IMR-90 (cell line): ENCODE measurements around the gene MTUS2. TPM values are rescaled to one million over a fixed set of nuclear protein-coding genes. Genes with fewer than 3 reads are reported as not detected.

Source experiments
- ATAC-seq: fragments of 200-7000 bp; cut with Tn5 transposase; 2 replicates; pipeline ENCODE4 v1.9.1; 2020; ENCODE audit warnings: low read depth, mild to moderate bottlenecking, moderate library complexity
- BruUV-seq: library from RNA; stranded (reverse); fragments of 400-500 nt; replicated peaks from 2 replicates; lab custom pipeline; 2021; lab: Mats Ljungman, UMichigan
- CTCF ChIA-PET: fragments of 300-600 bp; formaldehyde crosslinking; extraction: SDS; loops from one replicate; lab custom pipeline; 2021; ENCODE audit warnings: antibody characterized with exemption; lab: Yijun Ruan, JAX
- POLR2A ChIA-PET: fragments of 300-600 bp; sonication (Branson Sonifier 250); formaldehyde crosslinking; loops from one replicate; lab custom pipeline; 2022; ENCODE audit warnings: antibody characterized with exemption; ENCODE audit not compliant: unreplicated experiment; lab: Charles Lee
- DNase-seq: peaks from one replicate; pipeline ENCODE4 v3.0.0; 2013
- H2AFZ ChIP-seq: replicated peaks from 2 replicates; pipeline ENCODE3; 2013; ENCODE audit warnings: low read length, mild to moderate bottlenecking; ENCODE audit not compliant: poor library complexity
- H2AK5ac ChIP-seq: 2 replicates; pipeline ENCODE4 v1.6.1; 2013; ENCODE audit warnings: low read depth, low read length, inconsistent platforms
- H2AK9ac ChIP-seq: replicated peaks from 2 replicates; pipeline ENCODE3; 2013; ENCODE audit warnings: mild to moderate bottlenecking, low read depth, low read length, moderate library complexity; ENCODE audit not compliant: poor library complexity
- H2BK120ac ChIP-seq: 2 replicates; pipeline ENCODE4 v1.6.1; 2013; ENCODE audit warnings: low read depth, low read length, inconsistent platforms
- H2BK15ac ChIP-seq: 3 replicates; pipeline ENCODE4 v1.6.1; 2013; ENCODE audit warnings: low read depth, low read length, inconsistent platforms
- H2BK20ac ChIP-seq: 2 replicates; pipeline ENCODE4 v1.6.1; 2013; ENCODE audit warnings: low read depth, mild to moderate bottlenecking, inconsistent platforms, low read length, moderate library complexity
- H2BK5ac ChIP-seq: 2 replicates; pipeline ENCODE4 v1.6.1; 2013; ENCODE audit warnings: mild to moderate bottlenecking, low read depth, low read length, inconsistent platforms; ENCODE audit not compliant: poor library complexity, severe bottlenecking
- H3K14ac ChIP-seq: replicated peaks from 2 replicates; pipeline ENCODE4 v1.6.1; 2013; ENCODE audit warnings: low read depth, low read length, inconsistent platforms
- H3K18ac ChIP-seq: 2 replicates; pipeline ENCODE4 v1.6.1; 2013; ENCODE audit warnings: low read depth, low read length, control low read depth
- H3K23ac ChIP-seq: 2 replicates; pipeline ENCODE4 v1.6.1; 2013; ENCODE audit warnings: low read depth, low read length, inconsistent platforms
- H3K27ac ChIP-seq: 2 replicates; pipeline ENCODE4 v1.5.1; 2013; ENCODE audit warnings: mild to moderate bottlenecking, control low read depth, low read length; ENCODE audit not compliant: insufficient read depth
- H3K27me3 ChIP-seq: 2 replicates; pipeline ENCODE4 v1.6.1; 2013; ENCODE audit warnings: low read length; ENCODE audit not compliant: control insufficient read depth, insufficient read depth
- H3K36me3 ChIP-seq: 2 replicates; pipeline ENCODE4 v1.6.1; 2013; ENCODE audit warnings: low read length, mixed read lengths; ENCODE audit not compliant: control insufficient read depth, insufficient read depth
- H3K4ac ChIP-seq: 2 replicates; pipeline ENCODE4 v1.6.1; 2013; ENCODE audit warnings: low read depth, low read length, inconsistent platforms
- H3K4me1 ChIP-seq: 2 replicates; pipeline ENCODE4 v1.6.1; 2013; ENCODE audit warnings: low read length, mixed read lengths; ENCODE audit not compliant: control insufficient read depth, insufficient read depth
- H3K4me2 ChIP-seq: 2 replicates; pipeline ENCODE4 v1.6.1; 2013; ENCODE audit warnings: low read depth, mild to moderate bottlenecking, control low read depth, low read length, moderate library complexity
- H3K4me3 ChIP-seq: 2 replicates; pipeline ENCODE4 v1.5.1; 2013; ENCODE audit warnings: low read depth, mild to moderate bottlenecking, control low read depth, low read length, moderate library complexity; ENCODE audit not compliant: insufficient read depth
- H3K56ac ChIP-seq: 2 replicates; pipeline ENCODE4 v1.6.1; 2013; ENCODE audit warnings: low read length, inconsistent platforms; ENCODE audit not compliant: insufficient read depth; ENCODE audit errors: extremely low read depth
- H3K79me1 ChIP-seq, 2 experiments: 2 replicates each; pipeline ENCODE4 v1.6.1; 2013; ENCODE audit warnings: low read length in 2 of 2, inconsistent platforms in 1 of 2, low read depth in 1 of 2
- H3K9ac ChIP-seq: 2 replicates; pipeline ENCODE4 v1.6.1; 2013; ENCODE audit warnings: low read depth, low read length, control low read depth
- H3K9me1 ChIP-seq: 2 replicates; pipeline ENCODE4 v1.6.1; 2013; ENCODE audit warnings: low read length, inconsistent platforms; ENCODE audit not compliant: insufficient read depth
- H3K9me3 ChIP-seq: 2 replicates; pipeline ENCODE4 v1.6.1; 2013; ENCODE audit warnings: low read length; ENCODE audit not compliant: control insufficient read depth, insufficient read depth
- H4K20me1 ChIP-seq: 2 replicates; pipeline ENCODE4 v1.6.1; 2013; ENCODE audit warnings: low read length, inconsistent platforms; ENCODE audit not compliant: insufficient read depth
- H4K5ac ChIP-seq: 2 replicates; pipeline ENCODE4 v1.6.1; 2013; ENCODE audit warnings: mild to moderate bottlenecking, low read depth, low read length, control low read depth
- H4K8ac ChIP-seq, 2 experiments: 2 replicates each; pipeline ENCODE4 v1.6.1; 2013; ENCODE audit warnings: low read depth in 2 of 2, low read length in 2 of 2, control low read depth in 1 of 2, inconsistent platforms in 1 of 2
- H4K91ac ChIP-seq: 2 replicates; pipeline ENCODE4 v1.6.1; 2013; ENCODE audit warnings: low read depth, low read length, inconsistent platforms; ENCODE audit not compliant: insufficient read depth
- BHLHE40 ChIP-seq: fragments of 150-350 bp; IDR thresholded peaks from 2 replicates; pipeline ENCODE4 v1.6.1; 2016; ENCODE audit warnings: mild to moderate bottlenecking, low read depth, low read length
- CEBPB ChIP-seq: IDR thresholded peaks from 2 replicates; pipeline ENCODE4 v1.6.1; 2012; ENCODE audit warnings: low read depth, low read length, improper control_type of control experiment
- NFE2L2 ChIP-seq: fragments of 150-350 bp; IDR thresholded peaks from 2 replicates; pipeline ENCODE4 v1.6.1; 2016; ENCODE audit warnings: low read depth, mild to moderate bottlenecking, low read length
- POLR2A ChIP-seq: IDR thresholded peaks from 2 replicates; pipeline ENCODE4 v1.6.1; 2012; ENCODE audit warnings: mild to moderate bottlenecking, low read depth, low read length
- USF2 ChIP-seq: fragments of 150-350 bp; IDR thresholded peaks from 2 replicates; pipeline ENCODE4 v1.6.1; 2017; ENCODE audit warnings: mild to moderate bottlenecking, antibody characterized with exemption, low read length, low read depth
- WGBS, 2 experiments: methylation state at CpG; one replicate each; pipeline versions ENCODE4 v1.1.5 to v1.1.7; 2013; ENCODE audit warnings: missing lambda C conversion rate in 2 of 2; ENCODE audit not compliant: insufficient read length in 1 of 2; ENCODE audit errors: extremely low coverage in 2 of 2; 5-methylcytosine and 5-hydroxymethylcytosine counted together
- dilution Hi-C: fragments of 300-500 bp; cut with HindIII; formaldehyde crosslinking; loops from one replicate; pipeline ENCODE4 v1.14.3; 2018; ENCODE audit warnings: low sequenced_read_pairs; ENCODE audit not compliant: unreplicated experiment
- in situ Hi-C: fragments of 300-500 bp; cut with MboI; formaldehyde crosslinking; loops from 3 replicates; pipeline ENCODE4 v1.14.3; 2019; ENCODE audit warnings: low sequenced_read_pairs, inconsistent platforms, mixed read lengths
- intact Hi-C: fragments of 100-400 bp; cut with micrococcal nuclease; formaldehyde crosslinking; loops from 2 replicates; pipeline ENCODE4 v1.10.0; 2022
- polyA plus RNA-seq, 3 experiments: library from polyadenylated mRNA; depleted of rRNA; stranded (reverse); fragments of >200 nt; gene quantifications; 2 replicates each; pipeline ENCODE4 v1.2.3, GENCODE V29; 2012; ENCODE audit warnings: low replicate concordance in 1 of 3
- total RNA-seq: library from RNA; depleted of rRNA; stranded (reverse); fragments of >200 nt; gene quantifications from 2 replicates; pipeline ENCODE4 v1.2.3, GENCODE V29; 2012

Gene MTUS2
- total and polyA plus RNA-seq, 2 of the 4 experiments (the other 2 are of a cell fraction): under 0.01 to 0.02 TPM

DNA sequence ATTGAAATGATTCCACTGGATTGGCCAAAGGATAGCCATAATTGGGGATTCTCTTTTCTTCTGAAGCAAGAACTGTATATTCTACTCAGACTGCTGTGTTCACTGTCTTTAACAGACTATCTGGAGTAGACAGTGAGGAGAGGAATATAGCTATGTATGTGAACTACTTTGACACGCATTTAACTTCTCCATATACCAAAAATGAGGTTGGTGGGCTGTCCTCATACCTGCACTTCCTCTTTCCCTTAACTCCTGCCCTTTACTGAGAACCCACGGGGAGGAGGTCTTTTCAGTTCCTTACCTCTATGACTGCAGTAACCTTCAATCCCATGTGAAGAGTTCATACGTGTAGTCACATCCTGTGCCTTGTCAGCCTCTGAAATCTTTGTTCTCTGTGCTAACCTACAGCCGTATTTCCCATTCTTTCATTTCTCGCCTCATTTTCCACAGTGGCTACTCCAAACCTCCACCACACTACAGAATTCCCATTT lies 305.8 kb downstream of the MTUS2 start:
- Histone ChIP-seq H3K9me3 (peaks cover 12% of the 10 kb centered on the region; the same call in 1 of the 2 replicates), H3K36me3 (no peaks in the 10 kb centered on the region), H2AK9ac (no peak overlapping the region), H2AK5ac (no peak overlapping the region), H3K27me3 (no peaks in the 10 kb centered on the region), H2BK5ac (no peak overlapping the region), H3K14ac (no peak overlapping the region), H3K4me1 (no peaks in the 10 kb centered on the region), H4K91ac (no peak overlapping the region), H3K79me1 (no peaks in the 10 kb centered on the region), H3K18ac (no peak overlapping the region), H3K23ac (no peak overlapping the region), H4K8ac (no peak overlapping the region), H2AFZ (no peak overlapping the region), H3K27ac (no peak overlapping the region), H3K9me1 (no peaks in the 10 kb centered on the region), H3K9ac (no peak overlapping the region), H3K56ac (no peak overlapping the region), H2BK120ac (no peak overlapping the region), H4K20me1 (no peaks in the 10 kb centered on the region), H3K4ac (no peak overlapping the region), H2BK15ac (no peak overlapping the region), H4K5ac (no peak overlapping the region), H3K4me2 (no peak overlapping the region), H2BK20ac (no peak overlapping the region), H3K4me3 (no peak overlapping the region)
- intact Hi-C loops: no loop called here
- ATAC-seq (no peak), DNase-seq (no peak)
- ChIA-PET POLR2A (no interaction called here), CTCF (no interaction called here)
- dilution Hi-C loops: no loop called here
- in situ Hi-C loops: no loop called here
- no TSS peak for BruUV-seq
- whole genome bisulfite sequencing, 2 experiments: 55% methylated on average over 3 of the region's 5 CpGs; no CpG with 5 or more reads in 1 of the 2 experiments
- TF ChIP-seq NFE2L2 (no peak), POLR2A (no peak), BHLHE40 (no peak), USF2 (no peak), CEBPB (no peak)
